ENCODE measurements around the gene IMPACT.

Gene IMPACT

DNA sequence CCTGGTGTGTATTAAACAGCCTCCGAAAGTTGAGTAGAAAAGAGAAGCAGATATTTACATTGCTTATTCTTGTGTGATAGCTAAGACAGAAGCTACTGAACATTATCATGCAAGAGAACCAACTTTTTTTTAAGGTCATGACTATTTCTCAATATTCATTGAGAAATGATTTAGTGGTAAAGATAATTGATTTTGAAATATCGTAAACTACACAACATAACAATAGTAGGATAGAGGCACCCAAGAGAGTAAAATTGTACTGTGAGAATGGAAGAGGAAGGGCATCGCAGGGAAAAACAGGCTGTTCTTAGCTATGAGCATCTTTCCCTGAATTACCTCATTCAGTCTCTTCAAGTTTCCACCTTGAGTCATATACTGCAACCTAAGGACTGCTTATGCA, 59.2 kb downstream of the IMPACT start:
- DNase-seq: no peak
- TF ChIP-seq, protein P1, sequence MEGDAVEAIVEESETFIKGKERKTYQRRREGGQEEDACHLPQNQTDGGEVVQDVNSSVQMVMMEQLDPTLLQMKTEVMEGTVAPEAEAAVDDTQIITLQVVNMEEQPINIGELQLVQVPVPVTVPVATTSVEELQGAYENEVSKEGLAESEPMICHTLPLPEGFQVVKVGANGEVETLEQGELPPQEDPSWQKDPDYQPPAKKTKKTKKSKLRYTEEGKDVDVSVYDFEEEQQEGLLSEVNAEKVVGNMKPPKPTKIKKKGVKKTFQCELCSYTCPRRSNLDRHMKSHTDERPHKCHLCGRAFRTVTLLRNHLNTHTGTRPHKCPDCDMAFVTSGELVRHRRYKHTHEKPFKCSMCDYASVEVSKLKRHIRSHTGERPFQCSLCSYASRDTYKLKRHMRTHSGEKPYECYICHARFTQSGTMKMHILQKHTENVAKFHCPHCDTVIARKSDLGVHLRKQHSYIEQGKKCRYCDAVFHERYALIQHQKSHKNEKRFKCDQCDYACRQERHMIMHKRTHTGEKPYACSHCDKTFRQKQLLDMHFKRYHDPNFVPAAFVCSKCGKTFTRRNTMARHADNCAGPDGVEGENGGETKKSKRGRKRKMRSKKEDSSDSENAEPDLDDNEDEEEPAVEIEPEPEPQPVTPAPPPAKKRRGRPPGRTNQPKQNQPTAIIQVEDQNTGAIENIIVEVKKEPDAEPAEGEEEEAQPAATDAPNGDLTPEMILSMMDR (IDR thresholded peaks at IDR 0.05; ENCODE audit: low read depth, low read length): no peak
- no peaks in the 10 kb centered on the region for H3K9me3 ChIP-seq (ENCODE audit: severe bottlenecking)
- H3K36me3 ChIP-seq: no peaks in the 10 kb centered on the region
- H3K27me3 ChIP-seq (ENCODE audit: insufficient read depth, low read depth, severe bottlenecking): no peaks in the 10 kb centered on the region
- no peak overlapping the region for H3K27ac ChIP-seq
- H3K4me3 ChIP-seq (ENCODE audit: low read depth, low read length): no peak overlapping the region

DNA sequence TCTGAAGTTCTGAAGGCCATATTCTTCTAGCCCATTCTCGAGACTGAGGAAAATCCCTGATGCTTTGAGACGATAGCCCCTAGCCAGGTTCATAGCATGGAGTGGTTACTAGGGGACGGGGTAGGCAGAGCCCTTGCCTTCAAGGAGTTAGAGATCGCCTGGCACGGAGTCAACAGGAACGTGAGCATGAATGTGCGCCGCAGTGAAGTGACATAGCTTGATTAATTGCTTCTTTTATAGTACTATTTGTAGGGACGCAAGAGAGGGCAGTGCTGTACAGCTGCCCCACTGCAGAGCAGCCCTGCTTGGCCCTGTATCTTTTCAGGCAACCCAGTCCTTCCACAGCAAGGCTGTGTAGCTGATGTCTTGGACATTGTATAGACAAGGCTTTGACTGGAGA, 60.2 kb downstream of the IMPACT start:
- no peaks in the 10 kb centered on the region for H3K36me3 ChIP-seq
- no peak overlapping the region for H3K27ac ChIP-seq
- no peaks in the 10 kb centered on the region for H3K27me3 ChIP-seq (ENCODE audit: insufficient read depth, low read depth, severe bottlenecking)
- TF ChIP-seq, protein P1 (IDR thresholded peaks at IDR 0.05; ENCODE audit: low read depth, low read length): no peak
- H3K9me3 ChIP-seq (ENCODE audit: severe bottlenecking): no peaks in the 10 kb centered on the region
- no peak overlapping the region for H3K4me3 ChIP-seq (ENCODE audit: low read depth, low read length)
- no peak for DNase-seq

DNA sequence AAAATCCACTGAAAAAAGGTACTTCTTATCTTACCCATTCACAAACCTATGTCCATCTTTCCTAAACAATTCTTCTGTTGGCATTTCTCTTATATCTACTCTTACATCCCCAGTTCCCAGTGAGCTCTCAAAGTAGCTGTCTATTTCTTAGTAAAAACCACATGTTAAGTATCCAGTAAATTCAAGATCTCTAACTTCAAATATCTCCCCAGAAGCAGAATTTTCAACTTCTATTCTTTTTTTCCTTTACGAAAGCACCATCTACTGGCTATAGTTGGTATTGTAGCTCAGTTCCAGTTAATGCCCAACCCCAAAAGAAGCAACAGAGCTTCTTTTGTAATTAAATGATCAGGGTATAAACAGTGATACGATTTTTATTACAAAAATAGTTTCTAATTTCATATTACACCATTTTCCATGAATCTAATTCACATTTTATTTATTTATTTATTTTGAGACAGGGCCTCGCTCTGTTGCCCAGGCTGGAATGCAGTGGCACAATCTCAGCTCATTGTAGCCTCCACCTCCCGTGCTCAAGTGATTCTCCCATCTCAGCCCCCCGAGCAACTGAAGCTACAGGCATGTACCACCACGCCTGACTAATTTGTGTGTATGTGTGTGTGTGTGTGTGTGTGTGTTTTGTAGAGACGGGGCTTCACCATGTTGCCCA, 62.5 kb downstream of the IMPACT start:
- no peaks in the 10 kb centered on the region for H3K36me3 ChIP-seq
- no peak overlapping the region for H3K4me3 ChIP-seq (ENCODE audit: low read depth, low read length)
- TF ChIP-seq, protein P1 (IDR thresholded peaks at IDR 0.05; ENCODE audit: low read depth, low read length): peak; percentile 32; the same call in 1 of the 2 replicates
- no peak for DNase-seq
- no peaks in the 10 kb centered on the region for H3K9me3 ChIP-seq (ENCODE audit: severe bottlenecking)
- no peaks in the 10 kb centered on the region for H3K27me3 ChIP-seq (ENCODE audit: insufficient read depth, low read depth, severe bottlenecking)
- H3K27ac ChIP-seq: no peak overlapping the region

DNA sequence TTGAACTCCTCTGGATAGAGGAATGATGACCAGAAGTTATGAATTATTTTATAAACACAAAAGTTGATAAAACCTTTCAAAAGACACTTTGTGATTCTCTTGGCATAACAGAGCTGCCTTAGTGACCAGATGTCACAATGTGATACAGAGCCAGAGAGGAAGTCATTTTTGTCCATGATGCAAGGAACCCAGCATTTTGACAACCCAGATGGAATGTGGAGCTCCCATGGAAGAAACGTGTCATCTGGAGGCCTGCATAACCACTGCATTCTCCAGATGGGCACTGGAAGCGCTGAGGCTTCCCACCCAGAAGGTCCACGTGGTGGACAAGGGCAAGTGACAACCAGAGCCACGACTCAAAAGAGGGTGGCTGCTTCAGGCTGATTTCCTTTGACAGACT, 64.1 kb downstream of the IMPACT start:
- DNase-seq: no peak
- H3K27ac ChIP-seq: no peak overlapping the region
- H3K4me3 ChIP-seq (ENCODE audit: low read depth, low read length): no peak overlapping the region

DNA sequence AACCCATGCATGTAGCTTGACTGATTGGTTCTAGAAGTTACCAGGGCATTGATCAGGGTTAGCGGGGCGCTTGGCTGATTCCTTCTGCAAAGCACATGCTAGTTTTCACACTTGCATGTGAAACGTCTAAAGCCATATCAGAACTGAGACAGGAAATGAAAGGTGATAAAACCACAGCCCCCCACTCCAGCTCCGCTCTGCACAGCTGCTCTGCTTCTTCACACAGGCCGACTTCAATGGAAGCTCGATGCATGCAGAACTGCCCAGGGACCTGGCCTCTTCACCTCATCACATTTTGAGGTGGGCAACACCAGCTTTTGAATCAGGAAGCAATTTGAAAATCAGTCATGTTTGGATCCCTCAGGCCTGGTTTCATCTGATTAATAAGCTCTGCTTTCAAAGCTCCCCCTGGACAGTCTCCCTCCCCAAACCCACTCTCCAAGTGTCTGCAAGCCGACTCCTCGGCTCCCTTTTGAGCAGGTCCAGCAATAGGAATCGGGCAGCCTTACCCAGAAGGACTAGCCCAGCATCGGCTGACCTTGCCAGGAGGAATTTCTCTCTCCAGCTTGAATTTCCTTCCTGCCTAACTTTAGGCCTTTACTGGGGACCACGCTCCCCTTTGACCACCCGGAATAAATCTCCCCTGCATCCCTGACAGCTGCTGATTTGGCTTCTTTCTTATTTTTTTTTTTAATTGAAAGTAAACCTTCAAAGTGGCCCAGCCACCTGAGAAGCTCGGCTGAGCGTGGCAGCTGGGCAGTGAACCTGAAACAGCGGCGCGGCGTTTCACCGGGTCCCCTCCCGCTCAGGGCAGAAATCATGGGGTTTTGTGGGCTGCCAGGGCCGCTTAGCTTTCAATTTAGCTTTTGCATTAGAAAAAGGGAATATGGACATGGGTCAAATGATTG, 65.7 kb downstream of the IMPACT start:
- Histone ChIP-seq H3K36me3 (no peaks in the 10 kb centered on the region), H3K4me3 (ENCODE audit: low read depth, low read length) (no peak overlapping the region), H3K9me3 (ENCODE audit: severe bottlenecking) (no peaks in the 10 kb centered on the region), H3K27me3 (ENCODE audit: insufficient read depth, low read depth, severe bottlenecking) (no peaks in the 10 kb centered on the region), H3K27ac (no peak overlapping the region)
- no peak for DNase-seq
- TF ChIP-seq, protein P1 (IDR thresholded peaks at IDR 0.05; ENCODE audit: low read depth, low read length): no peak

More for the DNA sequence above, 64.1 kb downstream of the IMPACT start:
- TF ChIP-seq, protein P1 (IDR thresholded peaks at IDR 0.05; ENCODE audit: low read depth, low read length): no peak
- no peaks in the 10 kb centered on the region for H3K27me3 ChIP-seq (ENCODE audit: insufficient read depth, low read depth, severe bottlenecking)
- H3K36me3 ChIP-seq: no peaks in the 10 kb centered on the region
- H3K9me3 ChIP-seq (ENCODE audit: severe bottlenecking): no peaks in the 10 kb centered on the region

All from WERI-Rb-1 (cell line).